GM12864 (cell line): ENCODE data around the gene KCNMA1.

Experiments
- DNase-seq: peaks from one replicate; pipeline ENCODE4 v3.0.0-alpha.2; 2011; ENCODE audit warnings: low read depth
- H3K4me3 ChIP-seq: 2 replicates; pipeline ENCODE4 v1.5.1; 2011; ENCODE audit warnings: mild to moderate bottlenecking, low read depth, low read length, control low read depth
- TF ChIP-seq, protein P1 (sequence below): IDR thresholded peaks from 2 replicates; pipeline ENCODE4 v1.5.1; 2011; ENCODE audit warnings: low read depth, mild to moderate bottlenecking, moderate library complexity, low read length, control low read depth, inconsistent platforms; ENCODE audit errors: missing control alignments

The KCNMA1 gene

DNA sequence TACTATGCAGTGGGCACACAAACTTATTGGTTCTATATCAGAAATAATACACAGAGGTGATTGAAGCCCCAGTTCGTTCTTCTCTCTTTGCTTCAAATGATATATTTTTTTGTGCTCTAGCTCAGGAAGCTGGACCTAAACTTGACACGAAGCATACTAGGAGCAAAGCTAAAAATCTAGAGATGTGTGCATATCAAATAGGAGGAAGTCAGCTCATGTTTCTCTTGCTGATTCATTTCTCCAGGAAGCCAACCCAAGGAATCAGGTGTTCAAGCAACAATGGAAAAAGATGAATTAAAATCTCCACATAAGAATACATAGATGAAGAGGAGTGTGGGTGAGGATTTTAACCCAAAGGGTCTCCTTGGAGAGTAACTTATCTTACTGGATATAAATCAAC, 432.5 kb downstream of the KCNMA1 start:
- TF ChIP-seq, protein P1, sequence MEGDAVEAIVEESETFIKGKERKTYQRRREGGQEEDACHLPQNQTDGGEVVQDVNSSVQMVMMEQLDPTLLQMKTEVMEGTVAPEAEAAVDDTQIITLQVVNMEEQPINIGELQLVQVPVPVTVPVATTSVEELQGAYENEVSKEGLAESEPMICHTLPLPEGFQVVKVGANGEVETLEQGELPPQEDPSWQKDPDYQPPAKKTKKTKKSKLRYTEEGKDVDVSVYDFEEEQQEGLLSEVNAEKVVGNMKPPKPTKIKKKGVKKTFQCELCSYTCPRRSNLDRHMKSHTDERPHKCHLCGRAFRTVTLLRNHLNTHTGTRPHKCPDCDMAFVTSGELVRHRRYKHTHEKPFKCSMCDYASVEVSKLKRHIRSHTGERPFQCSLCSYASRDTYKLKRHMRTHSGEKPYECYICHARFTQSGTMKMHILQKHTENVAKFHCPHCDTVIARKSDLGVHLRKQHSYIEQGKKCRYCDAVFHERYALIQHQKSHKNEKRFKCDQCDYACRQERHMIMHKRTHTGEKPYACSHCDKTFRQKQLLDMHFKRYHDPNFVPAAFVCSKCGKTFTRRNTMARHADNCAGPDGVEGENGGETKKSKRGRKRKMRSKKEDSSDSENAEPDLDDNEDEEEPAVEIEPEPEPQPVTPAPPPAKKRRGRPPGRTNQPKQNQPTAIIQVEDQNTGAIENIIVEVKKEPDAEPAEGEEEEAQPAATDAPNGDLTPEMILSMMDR: no peak
- H3K4me3 ChIP-seq: no peak overlapping the region
- DNase-seq: no peak

DNA sequence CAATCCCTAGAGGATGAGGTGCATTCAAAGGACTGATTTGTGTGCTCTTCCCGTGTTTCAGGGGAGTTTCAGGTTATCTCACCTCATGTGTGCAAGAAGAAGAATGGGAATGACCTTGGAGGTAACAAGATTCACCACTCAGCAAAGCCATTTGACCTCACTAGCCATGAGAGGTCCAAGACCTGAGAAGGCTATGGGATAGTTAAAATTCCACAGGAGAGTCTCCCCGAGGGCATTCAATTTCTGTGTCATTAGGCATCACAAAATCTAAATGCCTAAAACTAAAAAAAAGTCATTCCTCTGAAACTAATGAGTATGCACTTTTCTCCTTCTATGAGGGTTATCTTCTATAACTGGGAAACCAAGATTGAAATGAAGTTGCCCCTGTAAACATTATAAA, 433.4 kb downstream of the KCNMA1 start:
- TF ChIP-seq, protein P1: no peak
- DNase-seq: no peak
- H3K4me3 ChIP-seq: no peak overlapping the region

DNA sequence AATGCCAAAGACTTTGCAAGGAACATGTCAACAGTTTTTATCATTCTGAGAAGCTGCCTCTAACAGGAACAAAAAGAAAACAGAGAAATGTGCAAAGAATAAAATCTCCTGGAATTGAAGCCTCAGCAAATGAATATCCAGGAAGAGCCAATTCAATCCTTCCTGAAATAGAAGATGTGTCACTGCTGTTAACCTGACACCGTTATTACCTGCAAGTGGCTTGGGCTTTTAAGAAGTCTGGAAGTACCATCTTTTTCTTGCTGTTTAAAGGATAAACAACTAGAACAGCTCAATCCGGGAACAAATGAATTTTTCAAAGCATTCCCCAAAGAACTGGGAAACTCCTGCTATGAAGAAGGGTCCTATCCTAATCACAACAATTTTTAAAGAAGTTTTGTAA, 434.8 kb downstream of the KCNMA1 start:
- H3K4me3 ChIP-seq: no peak overlapping the region
- TF ChIP-seq, protein P1: no peak
- DNase-seq: no peak

DNA sequence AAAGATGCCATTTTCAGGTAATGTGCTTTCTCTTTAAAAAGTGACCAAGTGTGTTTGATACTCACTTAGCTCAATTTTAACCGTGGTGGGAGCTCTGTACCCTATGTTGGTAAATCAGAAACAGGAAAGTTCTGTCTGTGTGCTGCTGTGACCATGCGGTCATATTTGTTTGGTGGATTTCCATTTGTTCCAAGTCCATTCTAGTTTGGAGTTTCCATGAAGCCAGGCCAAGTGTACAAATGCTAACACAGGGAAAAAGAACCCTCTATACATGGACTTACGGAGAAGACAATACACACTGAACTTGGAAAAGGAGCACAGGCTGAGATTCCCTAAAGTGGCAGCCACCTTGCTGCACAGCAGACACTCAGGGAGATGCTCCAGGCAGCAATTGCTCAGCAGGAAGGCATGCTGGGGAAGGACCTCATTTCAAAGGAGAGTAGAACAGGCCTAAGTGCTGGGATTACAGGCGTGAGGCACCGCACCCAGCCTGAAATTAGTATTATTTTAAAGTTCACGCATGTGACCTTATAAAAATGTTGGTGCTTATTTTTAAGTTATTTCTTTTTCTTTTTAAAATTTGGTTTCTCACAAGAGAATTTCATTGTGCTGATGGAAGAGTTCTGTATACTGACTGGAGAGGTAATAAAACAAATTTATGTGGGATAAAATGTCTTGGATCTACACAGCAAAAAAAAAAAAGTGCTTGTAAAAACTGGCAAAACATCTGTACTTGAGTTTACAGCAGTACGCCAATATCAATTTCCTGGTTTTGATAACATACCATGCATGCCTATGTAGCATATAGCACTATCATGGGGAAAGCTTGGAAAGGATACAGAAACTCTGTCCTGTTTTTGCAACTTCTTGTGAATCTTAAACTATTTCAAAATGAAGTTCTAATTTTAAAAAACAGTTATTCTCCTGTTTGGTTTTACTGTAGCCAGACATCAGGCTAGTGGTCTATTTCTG, 436.2 kb downstream of the KCNMA1 start:
- no peak for DNase-seq
- no peak overlapping the region for H3K4me3 ChIP-seq
- TF ChIP-seq, protein P1: no peak

DNA sequence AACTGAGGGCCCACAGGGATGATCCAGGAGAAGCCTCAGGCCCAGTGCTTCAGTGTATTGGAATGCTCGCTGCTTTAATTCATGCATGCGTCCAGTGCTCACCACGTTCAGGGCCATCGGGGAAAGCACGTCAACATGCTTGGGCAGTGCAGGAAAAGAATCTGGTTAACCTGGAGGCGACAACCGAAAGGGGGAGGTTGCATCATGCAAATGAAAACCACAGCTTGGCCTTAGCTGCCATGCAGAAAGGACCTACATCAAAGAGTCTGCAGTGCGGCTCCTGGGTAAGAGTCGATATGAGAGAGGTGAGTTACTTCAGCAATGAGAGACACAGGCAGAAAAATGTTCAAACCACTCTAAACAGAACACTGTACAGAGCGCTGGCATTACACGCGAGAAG, 440.1 kb downstream of the KCNMA1 start:
- no peak overlapping the region for H3K4me3 ChIP-seq
- TF ChIP-seq, protein P1: no peak
- peak; percentile 25 for DNase-seq

DNA sequence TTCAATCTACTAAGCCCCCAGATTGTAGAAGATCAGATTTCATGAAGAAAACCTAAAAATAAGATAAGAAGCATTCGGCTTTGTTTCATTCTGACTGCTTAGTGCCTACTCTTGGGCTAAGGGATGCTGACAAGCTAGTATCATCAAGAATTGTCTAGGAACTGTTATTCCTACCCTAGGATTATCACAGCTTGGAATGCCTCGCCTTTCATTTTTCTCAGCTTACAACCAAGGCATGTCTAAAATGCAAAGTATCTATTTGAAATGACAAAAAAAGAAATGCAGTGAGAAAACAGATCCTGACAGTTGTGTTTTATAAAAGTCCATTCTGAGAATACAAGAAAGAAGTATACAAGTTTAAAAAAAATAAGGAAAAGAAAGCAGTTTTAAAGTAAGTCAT, 441.0 kb downstream of the KCNMA1 start:
- no peak overlapping the region for H3K4me3 ChIP-seq
- TF ChIP-seq, protein P1: no peak

DNA sequence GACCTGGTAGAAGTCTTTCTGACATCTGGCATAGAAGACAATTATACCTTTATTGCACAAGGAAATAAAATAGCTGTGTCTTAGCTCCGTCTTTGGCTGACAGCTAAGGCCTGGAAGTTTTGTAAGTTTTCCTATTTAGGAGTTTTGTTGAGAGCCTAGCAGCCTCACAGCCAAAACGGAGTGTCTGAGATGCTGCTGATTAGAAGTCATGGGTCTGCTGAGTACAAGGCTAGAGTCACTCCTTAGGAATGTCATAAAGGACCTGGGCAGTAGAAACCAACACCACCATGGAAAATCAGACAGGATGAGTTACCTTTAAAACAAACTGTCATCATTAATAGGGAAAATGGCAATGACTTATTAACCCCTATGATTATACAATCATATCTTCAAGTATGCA, 442.5 kb downstream of the KCNMA1 start:
- no peak overlapping the region for H3K4me3 ChIP-seq
- TF ChIP-seq, protein P1: no peak

More for the DNA sequence above, 441.0 kb downstream of the KCNMA1 start:
- no peak for DNase-seq

More for the DNA sequence above, 442.5 kb downstream of the KCNMA1 start:
- no peak for DNase-seq
